ENCODE results near the gene ITIH1. TPM values are rescaled to one million over a fixed set of nuclear protein-coding genes. Genes with fewer than 3 reads are reported as not detected.

ITIH1 gene
- total RNA-seq, 1 donor, result under 0.01 TPM

DNA sequence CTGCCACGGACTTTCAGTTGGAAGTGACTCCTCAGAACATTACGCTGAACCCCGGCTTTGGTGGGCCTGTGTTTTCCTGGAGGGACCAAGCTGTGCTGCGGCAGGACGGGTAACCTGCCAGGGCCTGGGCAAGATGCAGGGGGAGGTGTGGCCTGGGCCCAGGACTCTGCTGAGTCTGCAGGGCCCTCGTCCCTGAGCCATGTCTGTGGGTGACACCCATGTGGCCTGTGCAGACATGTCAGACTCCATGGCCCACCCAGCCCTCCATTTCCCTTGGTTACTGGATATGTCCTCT, 12.3 kb downstream of the ITIH1 start:
- DNase-seq (ENCODE audit: low read depth in 2 of 3, low spot score in 2 of 3), result no peak

DNA sequence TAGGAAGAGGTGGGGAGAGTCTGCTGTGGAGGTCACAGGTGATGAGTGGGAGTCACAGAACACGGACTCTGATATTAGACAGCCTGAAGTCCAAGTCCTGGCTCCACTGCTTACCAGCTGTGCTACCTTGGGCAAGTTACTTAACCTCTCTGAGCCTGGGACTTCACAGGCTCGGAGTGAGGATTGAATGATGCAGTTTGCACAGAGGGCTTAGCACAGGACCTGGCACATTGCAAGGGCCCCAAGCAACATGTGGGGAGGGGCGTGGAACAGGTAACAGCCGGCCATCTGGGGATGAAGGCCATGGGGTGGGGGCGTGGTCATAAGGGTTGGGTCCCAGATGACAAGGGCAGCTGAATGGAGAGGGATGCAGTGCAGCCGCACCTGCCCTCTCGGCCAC, 12.9 kb downstream of the ITIH1 start:
- no peak for DNase-seq (ENCODE audit: low read depth in 2 of 3, low spot score in 2 of 3)

DNA sequence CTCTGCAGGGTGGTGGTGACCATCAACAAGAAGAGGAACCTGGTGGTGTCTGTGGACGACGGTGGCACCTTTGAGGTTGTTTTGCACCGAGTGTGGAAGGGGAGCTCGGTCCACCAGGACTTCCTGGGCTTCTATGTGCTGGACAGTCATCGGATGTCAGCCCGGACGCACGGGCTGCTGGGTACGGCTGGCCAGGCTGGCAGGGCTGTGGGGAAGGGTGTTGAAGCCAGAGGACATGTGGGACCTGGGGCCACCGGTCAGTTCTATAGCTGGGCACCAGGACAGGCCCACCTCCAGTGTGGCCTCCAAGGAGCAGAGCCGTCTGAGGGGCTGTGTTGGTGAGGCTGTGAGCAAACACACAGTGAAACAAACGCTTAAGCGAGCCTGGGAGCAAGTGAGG, 13.3 kb downstream of the ITIH1 start:
- DNase-seq (ENCODE audit: low read depth in 2 of 3, low spot score in 2 of 3), result no peak

DNA sequence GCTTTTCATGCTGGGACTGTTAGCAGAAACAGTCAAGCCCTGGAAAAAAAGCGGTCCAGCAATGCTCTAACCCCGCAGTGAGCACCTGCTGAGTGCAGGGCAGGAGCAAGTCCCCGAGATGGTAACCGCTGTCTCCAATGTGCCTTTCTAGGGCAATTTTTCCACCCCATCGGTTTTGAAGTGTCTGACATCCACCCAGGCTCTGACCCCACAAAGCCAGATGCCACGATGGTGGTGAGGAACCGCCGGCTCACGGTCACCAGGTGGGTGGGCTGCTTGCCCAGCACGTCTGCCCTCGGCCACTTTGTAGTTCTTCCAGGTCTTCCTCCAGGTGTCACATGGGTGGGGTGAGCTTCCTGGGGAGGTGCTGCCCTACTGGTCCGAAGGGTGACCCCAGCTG, 14.0 kb downstream of the ITIH1 start:
- no peak for DNase-seq (ENCODE audit: low read depth in 2 of 3, low spot score in 2 of 3)

DNA sequence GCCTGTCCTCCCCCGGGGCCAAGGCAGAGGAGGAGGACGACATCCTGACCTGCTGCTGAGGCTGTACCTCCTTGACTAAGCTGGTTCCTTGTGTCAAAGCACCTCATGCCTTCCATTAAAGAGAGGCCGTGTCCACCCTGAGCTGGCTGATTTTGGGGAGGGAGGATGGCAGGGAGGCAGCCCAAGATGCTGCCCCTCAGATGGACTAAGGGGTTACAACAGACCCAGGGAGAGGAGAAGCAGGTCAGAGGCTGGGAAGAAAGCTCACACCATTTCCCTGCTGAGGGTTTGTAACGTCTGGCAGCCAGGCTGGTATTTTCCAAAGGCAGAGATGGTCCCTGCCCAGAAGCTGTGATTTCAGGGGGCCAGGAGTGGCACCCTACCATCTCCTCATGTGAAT, 14.5 kb downstream of the ITIH1 start:
- DNase-seq (ENCODE audit: low read depth in 2 of 3, low spot score in 2 of 3), result no peak

DNA sequence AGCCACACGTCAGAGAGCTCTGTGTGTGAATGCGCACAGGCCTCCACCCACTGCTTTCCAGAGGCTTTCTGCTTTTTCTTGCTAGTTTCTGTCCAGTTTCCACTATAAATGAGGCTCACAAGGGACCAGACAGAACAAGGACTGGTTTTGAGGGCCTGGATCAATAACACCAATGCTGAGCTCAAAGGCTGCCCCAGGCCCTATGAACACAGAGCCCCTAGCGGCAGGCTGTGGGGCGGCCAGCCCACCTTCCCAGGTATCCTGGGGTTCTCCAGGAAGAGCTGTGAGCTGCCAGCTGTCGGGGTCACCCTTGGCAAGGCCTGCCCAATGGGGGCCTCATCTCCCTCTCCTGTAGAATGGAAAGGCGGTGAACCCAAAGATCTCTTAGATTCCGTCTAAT, 15.0 kb downstream of the ITIH1 start:
- no peak for DNase-seq (ENCODE audit: low read depth in 2 of 3, low spot score in 2 of 3)

DNA sequence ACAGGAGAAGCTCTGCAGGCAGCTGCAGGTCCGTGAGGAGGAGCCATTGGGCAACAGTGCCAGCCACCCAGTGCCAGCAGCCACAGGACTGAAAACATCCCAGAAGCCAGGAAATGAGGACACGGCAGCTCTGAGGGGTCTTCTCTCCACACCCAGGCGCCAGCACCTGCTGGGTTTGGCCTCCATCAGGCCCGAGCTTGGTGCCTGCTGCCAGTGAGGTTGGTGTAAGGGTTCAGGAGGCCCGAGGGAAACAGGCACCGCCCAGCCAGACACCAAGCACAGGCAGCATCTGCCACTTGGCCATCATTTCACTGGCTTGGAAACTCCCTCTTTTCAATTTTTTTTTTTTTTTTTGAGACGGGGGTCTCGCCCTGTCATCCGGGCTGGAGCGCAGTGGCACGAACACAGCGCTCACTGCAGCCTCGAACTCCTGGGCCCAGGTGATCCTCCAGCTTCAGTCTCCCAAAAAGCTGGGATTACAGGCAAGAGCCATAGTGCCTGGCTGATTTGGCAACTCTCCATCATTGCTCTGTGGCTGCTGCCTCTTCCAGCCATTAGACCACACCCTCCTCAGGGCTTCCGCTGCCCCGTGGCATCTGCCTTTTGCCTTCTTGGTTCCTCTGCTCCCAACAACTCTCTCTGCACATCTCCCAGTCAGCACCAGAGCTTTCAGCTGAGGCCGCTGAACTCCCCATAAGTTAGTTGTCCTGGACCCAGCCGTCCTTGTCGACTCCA, 15.7 kb downstream of the ITIH1 start:
- DNase-seq (ENCODE audit: low read depth in 2 of 3, low spot score in 2 of 3), result no peak

DNA sequence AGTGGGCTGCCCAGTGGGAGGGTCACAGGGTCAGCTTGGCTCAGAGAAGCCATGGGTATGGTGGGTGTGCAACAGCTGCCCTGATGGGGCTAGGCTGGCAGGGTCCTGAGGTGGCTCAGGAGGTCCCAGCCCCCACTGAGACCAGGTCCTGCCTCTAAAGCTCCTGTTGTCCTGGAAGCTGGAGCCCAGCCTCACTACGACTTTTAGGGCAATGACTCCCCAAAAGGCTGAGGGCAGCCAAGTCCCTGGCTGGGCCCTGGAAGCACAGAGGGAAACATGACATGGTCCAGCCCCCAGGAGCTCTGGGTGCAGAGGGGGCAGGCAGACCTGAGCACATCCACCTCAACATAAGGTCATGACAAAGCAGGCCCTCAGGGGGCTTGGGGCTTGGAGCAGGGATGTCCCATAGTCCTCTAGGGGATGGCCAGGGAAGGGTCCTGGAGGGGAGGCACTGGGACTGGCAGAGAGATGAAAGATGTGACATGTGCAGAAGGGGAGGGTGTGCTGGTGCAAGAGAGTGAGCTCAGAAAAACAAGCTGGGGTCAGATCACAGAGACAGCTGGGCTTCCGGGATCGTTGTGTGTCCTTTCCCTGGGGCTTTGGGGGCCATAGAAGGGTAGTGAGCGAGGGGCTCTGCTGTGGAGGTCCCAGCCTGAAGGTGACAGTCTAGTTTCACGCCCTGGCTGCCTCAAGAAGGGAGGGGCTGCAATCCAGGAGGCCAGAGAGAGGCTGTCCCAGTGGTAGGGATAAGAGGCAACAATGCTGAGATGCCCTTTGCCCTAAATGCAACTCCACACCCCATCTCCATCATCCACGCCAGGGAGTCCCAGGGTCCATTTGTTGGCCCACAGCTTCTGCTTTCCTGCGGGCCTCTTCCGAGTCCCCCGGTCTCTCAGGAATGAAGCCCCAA, 16.6 kb downstream of the ITIH1 start:
- no peak for DNase-seq (ENCODE audit: low read depth in 2 of 3, low spot score in 2 of 3)

DNA sequence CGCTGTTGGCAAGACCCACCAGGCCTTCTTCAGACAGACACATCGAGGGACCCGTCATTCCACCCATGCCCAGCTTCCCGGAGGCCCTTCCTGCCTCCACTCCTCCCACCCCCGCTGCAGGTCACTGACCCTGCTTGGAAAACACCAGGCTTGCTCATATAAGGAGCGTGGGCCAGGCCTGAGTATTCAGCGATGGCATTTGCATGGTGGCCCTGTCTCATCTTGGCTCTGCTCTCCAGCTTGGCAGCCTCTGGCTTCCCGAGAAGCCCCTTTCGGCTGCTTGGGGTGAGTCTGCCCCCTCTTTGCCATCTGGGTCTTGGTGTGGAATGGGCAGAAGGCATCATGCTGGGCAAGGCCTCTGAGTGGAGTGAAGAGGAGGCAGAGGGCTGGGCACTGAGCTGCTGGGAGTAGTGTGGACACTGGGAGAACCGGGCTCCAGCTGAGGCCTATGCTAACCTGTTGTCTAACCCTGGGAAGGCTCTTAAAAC, 17.3 kb downstream of the ITIH1 start, which contains the start of gene ITIH3:
TSS of gene ITIH3 (plus strand) at position 185 of the 488 bp plus-strand sequence. CDS start at position 193, 8 bp downstream.
- DNase-seq (ENCODE audit: low read depth in 2 of 3, low spot score in 2 of 3), result no peak

DNA sequence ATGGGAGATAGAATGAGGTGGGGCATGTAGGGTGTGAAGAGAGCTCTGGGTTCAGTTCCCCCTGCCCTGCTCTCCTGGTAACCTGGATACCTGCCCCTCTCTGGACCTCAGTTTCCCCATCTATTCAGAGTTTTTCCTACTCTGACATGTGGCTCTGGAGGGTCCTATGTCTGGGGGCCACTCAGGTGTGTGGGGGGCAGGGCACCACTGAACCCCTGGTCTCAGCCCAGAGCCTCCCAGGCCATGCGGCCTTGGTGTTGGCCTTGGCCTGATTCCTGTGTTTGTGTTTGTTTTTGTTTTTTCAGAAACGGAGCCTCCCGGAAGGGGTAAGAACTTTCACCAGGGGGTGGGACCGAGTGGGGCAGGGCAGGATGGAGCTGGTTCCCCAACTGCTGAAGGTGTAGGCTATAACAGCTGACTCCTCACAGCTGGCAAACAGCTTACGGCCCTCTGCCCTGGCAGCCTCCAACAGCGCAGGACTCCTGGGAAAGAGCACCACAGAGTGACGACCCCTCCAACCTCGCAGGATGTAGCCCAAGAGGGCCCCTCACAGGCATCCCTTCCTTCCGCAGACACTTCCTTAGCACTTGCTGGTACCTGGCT, 18.0 kb downstream of the ITIH1 start:
- DNase-seq (ENCODE audit: low read depth in 2 of 3, low spot score in 2 of 3), result no peak

DNA sequence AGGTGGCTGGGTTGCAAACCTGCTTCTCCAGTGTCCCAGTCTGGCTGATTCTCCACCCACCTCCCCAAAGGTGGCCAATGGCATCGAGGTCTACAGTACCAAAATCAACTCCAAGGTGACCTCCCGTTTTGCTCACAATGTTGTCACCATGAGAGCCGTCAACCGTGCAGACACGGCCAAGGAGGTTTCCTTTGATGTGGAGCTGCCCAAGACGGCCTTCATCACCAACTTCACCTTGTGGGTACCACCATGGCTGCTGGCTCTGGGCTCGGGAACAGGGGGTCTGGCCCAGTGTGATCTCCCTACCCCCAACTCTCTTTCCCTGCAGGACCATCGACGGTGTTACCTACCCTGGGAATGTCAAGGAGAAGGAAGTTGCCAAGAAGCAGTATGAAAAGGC, 19.0 kb downstream of the ITIH1 start:
- no peak for DNase-seq (ENCODE audit: low read depth in 2 of 3, low spot score in 2 of 3)

DNA sequence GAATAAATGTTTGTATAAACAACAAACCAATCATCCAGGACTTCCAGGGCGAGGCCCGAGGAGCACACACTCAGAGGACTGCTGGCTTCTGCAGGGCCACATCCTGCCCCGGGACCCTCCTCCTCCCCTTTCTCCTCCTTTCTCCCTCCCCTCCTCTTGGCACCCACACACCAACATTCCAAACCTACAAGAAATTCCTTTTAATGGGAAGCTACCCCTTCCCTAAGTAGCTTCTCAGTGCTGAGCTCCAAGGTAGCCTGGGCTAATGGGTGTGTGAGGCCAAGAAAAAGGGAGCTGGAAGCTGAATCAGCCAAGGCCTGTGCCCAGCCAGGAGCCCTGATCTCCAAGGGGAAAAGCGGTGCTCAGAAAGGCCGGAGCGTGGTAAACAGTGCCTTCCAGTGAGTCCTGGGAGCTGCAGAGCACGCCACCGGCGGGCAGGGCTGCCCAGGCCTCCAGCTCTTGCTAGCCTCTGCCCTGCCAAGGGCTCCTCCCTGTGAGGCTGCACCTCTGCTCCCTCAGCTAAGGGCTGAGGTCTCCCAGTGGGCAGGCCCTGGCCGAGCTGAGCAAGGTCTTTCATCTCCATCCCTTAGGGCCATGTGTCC, 21.1 kb downstream of the ITIH1 start:
- no peak for DNase-seq (ENCODE audit: low read depth in 2 of 3, low spot score in 2 of 3)

DNA sequence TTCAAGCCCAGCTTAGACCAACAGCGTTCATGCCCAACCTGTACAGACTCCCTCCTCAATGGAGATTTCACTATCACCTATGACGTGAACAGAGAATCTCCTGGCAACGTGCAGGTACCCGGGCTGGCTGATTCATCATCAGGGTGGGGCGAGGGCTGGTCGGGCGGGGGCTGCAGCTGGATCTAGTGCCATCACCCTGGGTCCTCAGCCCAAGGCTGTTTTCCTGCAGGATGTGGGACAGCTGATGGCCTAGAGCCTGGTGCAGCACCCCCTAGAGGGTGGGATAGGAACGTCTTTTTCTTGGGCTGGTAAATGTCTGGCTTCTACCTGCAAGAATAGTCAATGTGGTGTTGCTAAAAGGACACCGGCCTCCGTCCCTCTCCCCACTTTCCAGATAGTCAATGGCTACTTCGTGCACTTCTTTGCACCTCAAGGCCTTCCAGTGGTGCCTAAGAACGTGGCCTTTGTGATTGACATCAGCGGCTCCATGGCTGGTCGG, 21.6 kb downstream of the ITIH1 start:
- peak in 1 of 3 donors; percentile 9 for DNase-seq (ENCODE audit: low read depth in 2 of 3, low spot score in 2 of 3)

DNA sequence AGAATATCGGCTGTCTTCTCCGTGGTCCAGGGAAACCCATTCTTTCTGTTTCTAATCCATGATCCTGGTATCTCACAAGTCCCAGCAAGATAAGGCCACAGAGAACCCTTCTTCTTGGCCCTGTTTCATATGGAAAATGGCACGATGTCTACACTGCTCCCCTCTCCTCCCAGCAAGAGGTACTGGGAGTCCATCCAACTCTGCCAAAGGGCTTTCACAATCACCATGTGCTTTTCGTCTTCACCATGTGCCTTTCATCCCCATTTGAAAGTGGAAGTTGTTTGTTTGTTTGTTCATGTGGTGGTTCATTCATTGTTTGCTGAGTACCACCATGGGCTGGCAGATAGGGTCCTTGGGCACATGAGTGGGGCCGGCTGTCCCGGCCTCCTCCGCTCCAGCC, 22.7 kb downstream of the ITIH1 start:
- DNase-seq (ENCODE audit: low read depth in 2 of 3, low spot score in 2 of 3), result no peak

DNA sequence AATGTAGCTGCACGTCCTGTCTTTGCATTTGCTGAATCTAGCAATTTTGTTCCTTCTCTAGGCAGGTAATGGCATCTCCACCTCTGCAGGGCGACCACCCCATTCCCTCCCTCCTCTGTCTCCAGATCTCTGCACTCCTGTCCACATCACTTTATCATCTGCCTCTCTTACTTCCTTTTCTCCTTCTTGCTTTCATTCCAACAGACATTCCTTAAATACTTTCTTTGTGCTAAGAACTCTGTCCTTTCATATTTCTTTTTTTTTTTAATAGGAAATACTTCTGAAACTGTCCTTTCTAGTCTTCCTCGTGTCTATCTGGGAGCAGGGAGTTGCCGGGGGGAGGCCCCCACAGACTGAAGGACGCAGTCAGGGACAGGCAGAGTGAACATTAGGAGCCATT, 24.4 kb downstream of the ITIH1 start:
- DNase-seq (ENCODE audit: low read depth in 2 of 3, low spot score in 2 of 3), result no peak

DNA sequence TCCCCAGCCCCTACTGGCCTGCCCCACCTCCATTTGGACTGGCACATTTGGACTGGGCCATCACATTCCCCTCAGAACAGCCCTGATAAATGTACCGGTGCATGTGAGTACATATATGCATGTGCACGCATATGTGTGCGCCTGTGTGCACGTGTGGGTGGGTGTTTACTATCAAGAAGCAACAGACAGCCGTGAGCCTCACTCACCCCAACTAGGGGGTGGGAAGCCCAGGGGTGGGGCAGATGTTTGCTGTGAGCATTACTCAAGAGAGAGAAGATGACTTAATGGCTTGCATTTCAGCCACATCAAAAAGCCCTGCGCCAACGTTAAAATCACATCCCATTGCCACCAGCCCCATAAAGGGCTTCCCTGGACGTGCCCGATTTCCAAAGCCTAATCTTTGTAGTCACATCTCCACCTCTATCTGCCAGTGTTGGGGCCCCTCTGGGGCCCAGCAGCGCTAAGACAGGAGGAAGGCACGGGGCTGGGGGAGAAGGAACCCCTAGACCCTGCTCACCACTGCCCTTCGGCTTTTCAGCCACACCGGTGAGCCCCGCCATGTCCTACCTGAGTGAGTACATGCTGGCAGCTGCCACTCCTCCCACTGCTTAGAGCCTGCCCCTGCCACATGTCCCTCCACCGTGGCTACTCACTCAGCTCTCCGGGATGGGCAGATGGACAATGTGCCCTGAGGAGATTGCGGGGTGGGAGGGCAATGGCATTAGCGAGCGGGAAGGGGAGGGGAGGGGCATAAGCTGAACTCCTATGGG, 28.1 kb downstream of the ITIH1 start:
- no peak for DNase-seq (ENCODE audit: low read depth in 2 of 3, low spot score in 2 of 3)

DNA sequence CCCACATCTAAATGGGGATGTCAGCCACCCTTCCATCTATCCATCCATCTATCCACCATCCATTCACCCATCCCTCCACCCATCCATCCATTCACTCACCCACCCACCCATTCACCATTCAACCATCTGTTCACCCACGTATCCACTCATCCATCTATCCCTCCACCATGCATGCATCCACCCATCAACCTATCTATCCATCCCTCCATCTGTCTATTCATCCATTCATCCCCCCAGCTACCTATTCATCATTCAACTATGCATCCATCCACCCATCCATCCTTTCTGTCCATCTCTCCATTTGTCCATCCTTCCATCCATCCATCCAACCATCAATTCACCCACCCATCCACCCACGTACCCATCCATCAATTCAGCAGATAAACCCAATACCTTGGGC, 31.8 kb downstream of the ITIH1 start:
- DNase-seq (ENCODE audit: low read depth in 2 of 3, low spot score in 2 of 3), result no peak

DNA sequence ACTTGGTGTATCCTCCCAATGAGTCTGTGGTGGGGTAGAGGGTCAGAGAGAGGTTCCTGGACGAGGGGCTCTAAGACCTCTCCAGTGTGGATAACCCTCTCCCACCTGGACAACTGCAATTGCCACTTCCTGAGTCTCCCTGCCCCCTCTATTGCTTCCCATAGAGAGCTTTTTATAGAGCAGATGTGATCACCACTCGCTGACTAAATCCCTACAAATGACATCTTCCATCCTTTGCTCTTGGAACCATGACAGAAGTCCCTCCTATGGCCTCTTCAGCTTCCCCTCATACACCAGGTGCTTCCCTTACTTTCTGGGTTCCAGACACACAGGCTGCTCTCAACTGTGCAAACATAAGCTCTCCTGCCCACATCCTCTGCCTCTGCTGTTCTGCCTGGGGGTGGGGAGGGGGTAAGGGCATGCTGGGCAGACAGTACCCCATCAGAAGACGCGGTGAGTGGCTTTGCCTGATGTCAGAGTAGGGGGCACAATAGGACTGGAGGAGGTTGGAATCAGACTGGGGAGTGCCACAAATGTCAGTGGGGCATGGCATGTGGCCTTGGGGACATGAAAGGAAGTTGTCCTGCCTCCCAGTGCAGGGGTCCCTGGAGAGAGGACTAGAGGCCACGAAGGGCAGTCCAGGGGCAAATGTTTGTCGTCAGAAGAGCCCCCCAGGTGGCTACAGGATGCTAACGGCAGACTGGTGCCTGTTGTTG, 32.4 kb downstream of the ITIH1 start:
- peak in 2 of 3 donors; percentile 54 to 91 for DNase-seq (ENCODE audit: low read depth in 2 of 3, low spot score in 2 of 3)

DNA sequence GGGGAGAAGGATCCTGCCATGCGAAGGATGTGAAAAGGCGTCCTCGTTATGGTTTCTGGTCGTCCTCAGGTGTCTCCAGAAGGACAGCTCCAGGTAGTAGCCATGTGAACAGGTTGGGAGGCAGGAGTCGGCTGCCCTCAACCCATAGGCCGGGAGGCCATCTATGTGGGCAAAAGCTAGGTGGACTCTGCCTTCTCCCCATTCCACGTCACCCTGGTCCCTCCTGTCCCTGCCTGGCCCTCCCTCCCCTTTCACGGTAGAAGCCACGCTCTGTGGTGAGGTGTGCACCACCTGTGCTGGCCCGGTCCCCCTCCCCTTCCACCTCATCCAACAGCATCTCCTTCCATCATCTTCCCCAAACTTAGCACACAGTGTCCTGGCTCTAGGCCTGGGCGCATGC, 33.5 kb downstream of the ITIH1 start:
- DNase-seq (ENCODE audit: low read depth in 2 of 3, low spot score in 2 of 3), result no peak
